Thyroid gland (tissue), 4 donors: ENCODE measurements around the gene VARS2. TPM values are rescaled to one million over a fixed set of nuclear protein-coding genes. Genes with fewer than 3 reads are reported as not detected.

ENCODE experiments used
- DNase-seq, 2 donors: peaks; one replicate each; pipeline ENCODE4 v3.0.0-alpha.2; 2019
- H3K27ac ChIP-seq, 3 donors: fragments of 200-600 bp; sonication (generic); 1 replicate in 2 of 3; 2 replicates in 1 of 3; pipeline ENCODE4 v1.5.1; 2016 to 2019; ENCODE audit warnings: mild to moderate bottlenecking in 1 of 3, moderate library complexity in 1 of 3
- H3K27me3 ChIP-seq: fragments of 200-600 bp; sonication (generic); one replicate; pipeline ENCODE4 v1.5.1; 2019
- H3K36me3 ChIP-seq, 2 donors: fragments of 200-600 bp; sonication (generic); one replicate each; pipeline ENCODE4 v1.5.1; 2016 to 2019
- H3K4me1 ChIP-seq, 2 donors: fragments of 200-600 bp; sonication (generic); one replicate each; pipeline ENCODE4 v1.5.1; 2017 to 2019
- H3K4me3 ChIP-seq, 3 donors: fragments of 200-600 bp; sonication (generic); replicated peaks in 1 of 3; 1 replicate in 2 of 3; 2 replicates in 1 of 3; pipeline ENCODE4 v1.5.1; 2016; ENCODE audit warnings: mild to moderate bottlenecking in 1 of 3
- H3K9me3 ChIP-seq: fragments of 200-600 bp; sonication (generic); one replicate; pipeline ENCODE4 v1.5.1; 2017
- POLR2A ChIP-seq, 2 donors: fragments of 450-650 bp; IDR thresholded peaks; one replicate each; pipeline ENCODE4 v1.6.1; 2017; ENCODE audit warnings: antibody characterized with exemption in 2 of 2, mild to moderate bottlenecking in 2 of 2, moderate library complexity in 1 of 2
- WGBS, 2 donors: methylation state at CpG; one replicate each; pipeline ENCODE4 v1.1.5; 2017; 5-methylcytosine and 5-hydroxymethylcytosine counted together
- intact Hi-C: fragments of 100-400 bp; cut with DNase I; formaldehyde crosslinking; loops from one replicate; pipeline ENCODE4 v1.15.1; 2023
- microRNA-seq: library from miRNA; unstranded; fragments of <30 nt; microRNA quantifications from one replicate; pipeline ENCODE4, GENCODE V29; 2016
- small RNA-seq: library from RNA; depleted of rRNA; stranded (forward); fragments of <200 nt; gene quantifications from one replicate; pipeline ENCODE3, GENCODE V24; 2016
- total RNA-seq, 4 donors: library from RNA; depleted of rRNA; stranded (reverse); fragments of >200 nt; gene quantifications; one replicate each; pipeline ENCODE4 v1.2.3, GENCODE V29; 2016
- TF ChIP-seq, protein P1 (sequence below), 6 experiments: fragments of 200-600 bp in 3 of 6; fragments of 450-650 bp in 3 of 6; sonication (generic) in 3 of 6; IDR thresholded peaks; one replicate each; pipeline ENCODE4 v1.5.1; 2016 to 2019; ENCODE audit warnings: antibody characterized with exemption in 6 of 6, mild to moderate bottlenecking in 2 of 6, inconsistent platforms in 1 of 6, moderate library complexity in 1 of 6

Gene VARS2
- total RNA-seq, 4 donors from 2014 or later = 17.3 to 36.4 (median 30.6) TPM

DNA sequence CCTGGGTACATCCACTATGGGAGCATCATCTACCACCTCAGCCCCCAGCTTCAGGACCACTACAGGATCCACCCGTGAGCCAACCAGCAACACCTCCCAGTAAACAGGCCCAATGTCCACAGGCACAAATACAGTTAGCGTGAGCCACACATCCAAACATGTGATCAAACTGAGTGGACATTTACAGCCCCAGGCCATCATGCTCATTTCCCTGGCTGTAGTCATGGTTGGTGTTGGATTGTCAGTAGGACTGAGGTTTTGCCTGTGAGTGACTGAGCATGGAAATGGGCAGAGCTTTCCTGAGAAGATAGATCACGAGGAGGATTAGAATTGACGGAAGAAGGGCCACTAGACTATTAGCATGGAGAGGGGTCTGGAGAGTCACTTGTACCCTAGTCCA lies 58.8 kb downstream of the VARS2 start:
- intact Hi-C loops = no loop called here
- Histone ChIP-seq H3K4me3 (no peak overlapping the region), H3K36me3 (no peaks in the 10 kb centered on the region), H3K9me3 (no peaks in the 10 kb centered on the region), H3K4me1 (no peaks in the 10 kb centered on the region), H3K27ac (no peak overlapping the region), H3K27me3 (no peaks in the 10 kb centered on the region)
- 95 to 96% methylated on average over 4 of the region's 4 CpGs for WGBS, 2 donors
- TF ChIP-seq, protein P1, sequence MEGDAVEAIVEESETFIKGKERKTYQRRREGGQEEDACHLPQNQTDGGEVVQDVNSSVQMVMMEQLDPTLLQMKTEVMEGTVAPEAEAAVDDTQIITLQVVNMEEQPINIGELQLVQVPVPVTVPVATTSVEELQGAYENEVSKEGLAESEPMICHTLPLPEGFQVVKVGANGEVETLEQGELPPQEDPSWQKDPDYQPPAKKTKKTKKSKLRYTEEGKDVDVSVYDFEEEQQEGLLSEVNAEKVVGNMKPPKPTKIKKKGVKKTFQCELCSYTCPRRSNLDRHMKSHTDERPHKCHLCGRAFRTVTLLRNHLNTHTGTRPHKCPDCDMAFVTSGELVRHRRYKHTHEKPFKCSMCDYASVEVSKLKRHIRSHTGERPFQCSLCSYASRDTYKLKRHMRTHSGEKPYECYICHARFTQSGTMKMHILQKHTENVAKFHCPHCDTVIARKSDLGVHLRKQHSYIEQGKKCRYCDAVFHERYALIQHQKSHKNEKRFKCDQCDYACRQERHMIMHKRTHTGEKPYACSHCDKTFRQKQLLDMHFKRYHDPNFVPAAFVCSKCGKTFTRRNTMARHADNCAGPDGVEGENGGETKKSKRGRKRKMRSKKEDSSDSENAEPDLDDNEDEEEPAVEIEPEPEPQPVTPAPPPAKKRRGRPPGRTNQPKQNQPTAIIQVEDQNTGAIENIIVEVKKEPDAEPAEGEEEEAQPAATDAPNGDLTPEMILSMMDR (IDR thresholded peaks at IDR 0.05) = no peak
- TF ChIP-seq POLR2A (IDR thresholded peaks at IDR 0.05) = no peak
- no peak for DNase-seq

DNA sequence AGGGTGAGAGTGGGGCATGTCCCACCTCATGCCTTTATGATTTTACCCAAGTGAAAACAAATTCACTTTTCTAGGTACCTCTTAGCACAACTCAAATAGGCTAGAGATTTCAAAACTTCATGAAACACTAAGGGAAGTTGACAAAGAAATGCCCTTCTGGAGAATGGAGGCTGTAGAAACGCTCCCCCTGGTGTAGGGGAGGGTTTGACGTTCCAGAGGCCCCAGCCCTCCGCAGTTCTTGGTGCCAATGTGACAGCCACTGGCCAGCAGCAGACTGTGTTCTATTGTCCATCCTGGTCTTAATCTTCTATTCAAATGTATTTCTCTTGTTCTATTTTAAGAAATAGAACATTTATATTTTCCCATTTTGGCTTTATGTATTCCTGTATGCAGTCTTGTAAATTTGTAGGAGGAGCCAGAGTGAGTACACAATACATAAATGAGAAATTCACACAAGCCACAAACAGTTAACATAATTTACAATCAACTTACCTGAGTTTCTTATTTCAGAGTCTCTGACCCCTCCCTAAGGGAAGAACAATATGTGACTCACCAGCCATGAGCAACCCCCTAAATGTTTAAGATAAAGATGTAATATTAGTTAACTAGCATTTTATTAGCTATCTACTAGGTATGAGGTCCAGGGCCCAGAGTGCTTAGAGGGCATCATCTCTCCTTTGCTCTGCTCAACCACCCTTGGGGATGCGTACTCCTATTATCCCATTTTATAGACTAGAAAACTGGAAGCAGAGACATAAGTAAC lies 60.6 kb downstream of the VARS2 start:
- DNase-seq = no peak
- no peaks in the 10 kb centered on the region for H3K27me3 ChIP-seq
- H3K4me3 ChIP-seq = no peak overlapping the region
- no peak overlapping the region for H3K27ac ChIP-seq
- 76 to 79% methylated on average over 4 of the region's 4 CpGs for WGBS, 2 donors
- no peak for TF ChIP-seq POLR2A (IDR thresholded peaks at IDR 0.05)
- TF ChIP-seq, protein P1 (IDR thresholded peaks at IDR 0.05) = no peak
- H3K9me3 ChIP-seq = no peaks in the 10 kb centered on the region
- no peaks in the 10 kb centered on the region for H3K36me3 ChIP-seq
- no peaks in the 10 kb centered on the region for H3K4me1 ChIP-seq
- intact Hi-C loops = no loop called here

Small RNA genes lying within 50 kb of the gene (microRNA-seq; reads per million reads assigned to microRNA genes)
- not detected for gene MIR4640

Small RNA genes lying within 50 kb of the gene (small RNA-seq; reads per million reads assigned to genes)
- gene RF00019 = not detected

Other genes starting within 250 kb of the VARS2 start
- 10 to 100 TPM; 25.6 to 38.8 (median 28.2) TPM for gene DHX16, start 241.2 kb upstream of the VARS2 start, total RNA-seq
- 10 to 100 TPM; 14.2 to 35.1 (median 15.2) TPM for gene PPP1R18, start 227.6 kb upstream of the VARS2 start, total RNA-seq
- 1 to 10 TPM; 3.5 to 8.3 (median 5.7) TPM for gene NRM, start 223.3 kb upstream of the VARS2 start, total RNA-seq
- 10 to 100 TPM; 15.3 to 27.2 (median 20.2) TPM for gene MDC1, start 197.0 kb upstream of the VARS2 start, total RNA-seq
- 100 to 1,000 TPM; 162 to 441 (median 269) TPM for gene TUBB, start 193.9 kb upstream of the VARS2 start, total RNA-seq
- 100 to 1,000 TPM; 134 to 160 (median 144) TPM for gene FLOT1, start 171.6 kb upstream of the VARS2 start, total RNA-seq
- gene IER3, start 169.7 kb upstream of the VARS2 start, total RNA-seq = 10 to 100 TPM in 2 of 4 donors, 1 to 10 TPM in 2; 9.3 to 19.1 (median 13.6) TPM
- gene DDR1, start 29.7 kb upstream of the VARS2 start, total RNA-seq = 100 to 1,000 TPM in 3 of 4 donors, 10 to 100 TPM in 1; 93.4 to 207 (median 131) TPM
- gene GTF2H4, start 6.0 kb upstream of the VARS2 start, total RNA-seq = 10 to 100 TPM in 3 of 4 donors, 1 to 10 TPM in 1; 9.5 to 34.4 (median 18.2) TPM
- gene SFTA2, start 17.9 kb downstream of the VARS2 start, total RNA-seq = 1 to 10 TPM in 1 of 4 donors, not detected in 3; 3.5 TPM
- gene MUCL3, start 26.7 kb downstream of the VARS2 start, total RNA-seq = not detected
- not detected for gene MUC21, start 69.5 kb downstream of the VARS2 start, total RNA-seq
- gene MUC22, start 96.2 kb downstream of the VARS2 start, total RNA-seq = not detected
- gene C6orf15, start 198.3 kb downstream of the VARS2 start, total RNA-seq = not detected
- gene PSORS1C1, start 200.6 kb downstream of the VARS2 start, total RNA-seq = 1 to 10 TPM; 1.6 to 3.8 (median 2.4) TPM
- gene CDSN, start 206.2 kb downstream of the VARS2 start, total RNA-seq = under 1 TPM in 1 of 4 donors, not detected in 3; 0.34 TPM
- gene PSORS1C2, start 224.8 kb downstream of the VARS2 start, total RNA-seq = not detected
- gene CCHCR1, start 243.6 kb downstream of the VARS2 start, total RNA-seq = 10 to 100 TPM; 15.8 to 20.0 (median 17.0) TPM
- gene TCF19, start 244.4 kb downstream of the VARS2 start, total RNA-seq = 1 to 10 TPM; 1.2 to 4.9 (median 3.2) TPM